ENCODE data around the gene PCGF3. TPM values are rescaled to one million over a fixed set of nuclear protein-coding genes. Genes with fewer than 3 reads are reported as not detected.

PCGF3 gene
- total RNA-seq, 1 donor from 2014 or later, result 64.3 TPM

DNA sequence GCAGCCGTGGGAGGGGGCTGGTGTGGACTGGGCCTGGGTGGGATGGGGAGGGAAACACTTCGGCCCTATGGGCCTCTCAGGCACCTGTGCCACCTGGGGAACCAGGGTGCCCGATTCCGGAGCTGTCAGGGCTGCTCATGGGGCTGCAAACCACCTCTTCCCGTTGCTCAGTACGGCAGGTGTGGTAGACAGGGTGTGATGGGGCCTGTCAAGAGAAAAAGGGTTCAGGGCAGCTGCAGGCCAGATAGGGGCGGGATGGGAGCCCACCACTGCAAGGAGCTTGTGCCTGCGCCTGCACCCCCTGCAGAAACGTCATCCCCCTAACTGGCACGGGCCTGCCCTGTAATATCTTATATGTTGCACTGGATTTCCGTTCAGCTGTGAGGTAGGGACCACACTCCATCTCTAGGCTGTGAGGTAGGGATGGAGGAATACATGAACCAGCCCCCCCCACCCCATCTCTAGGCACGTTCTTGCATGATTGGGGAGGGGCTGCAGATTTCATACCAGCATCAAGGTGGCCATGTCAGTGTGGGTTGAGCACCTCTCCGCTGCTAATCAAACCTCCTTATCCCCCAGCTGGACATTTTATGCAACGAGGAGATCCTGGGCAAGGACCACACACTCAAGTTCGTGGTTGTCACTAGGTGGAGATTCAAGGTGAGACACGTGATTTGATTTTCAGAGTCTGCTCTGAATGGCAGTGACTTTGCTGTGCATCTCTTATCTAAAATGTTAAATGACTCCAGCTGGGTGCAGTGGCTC, 59.0 kb downstream of the PCGF3 start:
- no peaks in the 10 kb centered on the region for H3K9me3 Mint-ChIP-seq
- peak overlapping the region; percentile 56 for H3K27ac Mint-ChIP-seq
- H3K27me3 Mint-ChIP-seq, result no peaks in the 10 kb centered on the region
- TF ChIP-seq, protein P1, sequence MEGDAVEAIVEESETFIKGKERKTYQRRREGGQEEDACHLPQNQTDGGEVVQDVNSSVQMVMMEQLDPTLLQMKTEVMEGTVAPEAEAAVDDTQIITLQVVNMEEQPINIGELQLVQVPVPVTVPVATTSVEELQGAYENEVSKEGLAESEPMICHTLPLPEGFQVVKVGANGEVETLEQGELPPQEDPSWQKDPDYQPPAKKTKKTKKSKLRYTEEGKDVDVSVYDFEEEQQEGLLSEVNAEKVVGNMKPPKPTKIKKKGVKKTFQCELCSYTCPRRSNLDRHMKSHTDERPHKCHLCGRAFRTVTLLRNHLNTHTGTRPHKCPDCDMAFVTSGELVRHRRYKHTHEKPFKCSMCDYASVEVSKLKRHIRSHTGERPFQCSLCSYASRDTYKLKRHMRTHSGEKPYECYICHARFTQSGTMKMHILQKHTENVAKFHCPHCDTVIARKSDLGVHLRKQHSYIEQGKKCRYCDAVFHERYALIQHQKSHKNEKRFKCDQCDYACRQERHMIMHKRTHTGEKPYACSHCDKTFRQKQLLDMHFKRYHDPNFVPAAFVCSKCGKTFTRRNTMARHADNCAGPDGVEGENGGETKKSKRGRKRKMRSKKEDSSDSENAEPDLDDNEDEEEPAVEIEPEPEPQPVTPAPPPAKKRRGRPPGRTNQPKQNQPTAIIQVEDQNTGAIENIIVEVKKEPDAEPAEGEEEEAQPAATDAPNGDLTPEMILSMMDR (conservative IDR thresholded peaks at IDR 0.05), result no peak
- no peak overlapping the region for H3K4me3 Mint-ChIP-seq
- peaks cover 66% of the 10 kb centered on the region for H3K36me3 Mint-ChIP-seq
- H3K4me1 Mint-ChIP-seq (ENCODE audit: unreplicated experiment), result peaks cover 9% of the 10 kb centered on the region
- DNase-seq (ENCODE audit: extremely low spot score, unreplicated experiment), result no peak

DNA sequence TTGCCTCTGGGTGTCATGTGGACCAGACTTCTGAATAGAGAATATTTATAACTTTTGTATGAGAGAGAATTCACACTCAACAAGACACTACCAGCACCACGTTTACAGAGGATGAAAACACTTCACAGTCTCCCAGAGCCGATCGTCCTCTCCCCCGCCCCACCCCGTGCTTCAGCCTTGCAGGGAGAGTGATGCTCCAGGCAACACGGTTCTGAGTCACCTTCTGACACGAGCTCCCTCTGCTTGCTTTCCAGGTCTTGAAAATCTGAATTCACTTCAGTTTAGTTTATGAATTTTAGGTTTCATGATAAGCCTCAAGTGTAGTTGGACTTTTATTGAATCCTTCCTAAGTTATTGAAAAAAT, 60.5 kb downstream of the PCGF3 start:
- Mint-ChIP-seq H3K4me1 (ENCODE audit: unreplicated experiment) (peaks cover 9% of the 10 kb centered on the region), H3K27ac (peak overlapping the region; percentile 70), H3K9me3 (no peaks in the 10 kb centered on the region), H3K4me3 (peak overlapping the region; percentile 56), H3K27me3 (no peaks in the 10 kb centered on the region), H3K36me3 (peaks cover 62% of the 10 kb centered on the region)
- TF ChIP-seq, protein P1 (conservative IDR thresholded peaks at IDR 0.05), result no peak
- no peak for DNase-seq (ENCODE audit: extremely low spot score, unreplicated experiment)

- TF ChIP-seq, protein P1 (conservative IDR thresholded peaks at IDR 0.05), result no peak
- no peak for DNase-seq (ENCODE audit: extremely low spot score, unreplicated experiment)
- H3K27me3 Mint-ChIP-seq, result no peaks in the 10 kb centered on the region
- H3K9me3 Mint-ChIP-seq, result no peaks in the 10 kb centered on the region
- H3K36me3 Mint-ChIP-seq, result peaks cover 57% of the 10 kb centered on the region
- H3K4me3 Mint-ChIP-seq, result no peak overlapping the region
- peak overlapping the region; percentile 87 for H3K27ac Mint-ChIP-seq
- H3K4me1 Mint-ChIP-seq (ENCODE audit: unreplicated experiment), result peaks cover 9% of the 10 kb centered on the region
Measured at GRCh38 chr4:766559-767283, 61.1 kb downstream of the PCGF3 start.

- Mint-ChIP-seq H3K27me3 (no peaks in the 10 kb centered on the region), H3K4me1 (ENCODE audit: unreplicated experiment) (peaks cover 4% of the 10 kb centered on the region), H3K9me3 (no peaks in the 10 kb centered on the region), H3K27ac (no peak overlapping the region), H3K36me3 (peaks cover 50% of the 10 kb centered on the region), H3K4me3 (no peak overlapping the region)
- TF ChIP-seq, protein P1 (conservative IDR thresholded peaks at IDR 0.05), result no peak
- no peak for DNase-seq (ENCODE audit: extremely low spot score, unreplicated experiment)
Measured at GRCh38 chr4:768076-768475, 62.4 kb downstream of the PCGF3 start.

DNA sequence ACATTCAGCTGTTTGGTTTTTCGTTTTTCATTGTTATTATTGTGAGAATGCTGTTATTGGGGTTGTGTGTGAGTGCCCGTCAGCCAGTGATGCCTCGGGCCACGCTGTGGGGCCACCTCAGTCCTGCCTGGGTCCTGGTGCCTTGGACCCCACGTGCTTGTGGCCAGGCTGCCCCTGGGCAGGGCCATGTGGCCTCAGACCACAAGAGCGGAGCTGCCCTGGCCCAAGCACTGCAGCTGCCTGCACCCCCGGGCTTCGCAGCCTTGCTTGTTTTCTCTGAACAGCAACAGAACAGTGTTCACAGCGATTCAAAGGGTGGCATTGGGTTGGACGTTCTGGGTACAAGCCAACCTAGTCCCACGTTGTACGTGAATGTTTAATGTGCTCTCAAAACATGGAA, 63.4 kb downstream of the PCGF3 start:
- H3K4me1 Mint-ChIP-seq (ENCODE audit: unreplicated experiment), result peaks cover 4% of the 10 kb centered on the region
- no peaks in the 10 kb centered on the region for H3K27me3 Mint-ChIP-seq
- H3K4me3 Mint-ChIP-seq, result no peak overlapping the region
- no peak for DNase-seq (ENCODE audit: extremely low spot score, unreplicated experiment)
- peaks cover 47% of the 10 kb centered on the region for H3K36me3 Mint-ChIP-seq
- H3K27ac Mint-ChIP-seq, result no peak overlapping the region
- TF ChIP-seq, protein P1 (conservative IDR thresholded peaks at IDR 0.05), result no peak
- H3K9me3 Mint-ChIP-seq, result no peaks in the 10 kb centered on the region
